GM12875 (cell line): Measurements from ENCODE around the gene KIAA1755.
A peak's percentile ranks its signal among the peaks of the same experiment; 100 is the strongest.

ENCODE experiments used
- H3K4me3 ChIP-seq: one replicate; pipeline ENCODE4 v1.5.1; 2011; ENCODE audit warnings: low read depth, low read length, control low read depth
- TF ChIP-seq, protein P1 (sequence below): IDR thresholded peaks from 2 replicates; pipeline ENCODE4 v1.5.1; 2011; ENCODE audit warnings: low read depth, mild to moderate bottlenecking, control low read depth, inconsistent platforms, low read length, moderate library complexity, borderline replicate concordance; ENCODE audit not compliant: insufficient read depth

The KIAA1755 gene

DNA sequence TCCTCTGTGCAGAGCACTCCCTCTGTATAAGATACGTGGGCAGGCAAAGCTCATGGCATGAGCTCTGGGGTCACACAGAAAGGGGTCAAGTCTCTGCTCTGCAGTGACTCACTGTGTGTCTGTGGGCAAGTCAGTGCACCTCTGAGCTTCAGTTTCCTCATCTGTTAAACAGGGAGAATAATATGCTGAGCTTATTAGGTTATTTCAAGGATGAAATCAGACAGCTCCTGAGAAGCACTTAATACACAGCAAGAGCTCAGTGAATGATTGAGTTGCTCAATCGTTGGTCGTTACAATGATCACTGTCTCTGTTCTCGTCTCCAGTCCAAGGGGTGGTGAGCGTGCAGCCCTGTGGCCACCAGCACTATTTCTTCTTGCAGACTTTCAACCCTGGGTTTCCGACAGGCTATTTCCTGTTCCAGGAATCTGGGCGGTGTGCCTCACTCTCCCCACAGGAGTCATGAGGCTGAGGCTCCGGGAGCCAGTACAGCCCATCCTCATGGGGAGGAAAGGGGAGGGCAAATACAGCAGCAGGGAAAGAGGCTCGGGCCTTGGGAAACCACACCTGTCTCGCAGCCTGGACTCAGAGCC is 28.9 kb downstream of the KIAA1755 start:
- TF ChIP-seq, protein P1, sequence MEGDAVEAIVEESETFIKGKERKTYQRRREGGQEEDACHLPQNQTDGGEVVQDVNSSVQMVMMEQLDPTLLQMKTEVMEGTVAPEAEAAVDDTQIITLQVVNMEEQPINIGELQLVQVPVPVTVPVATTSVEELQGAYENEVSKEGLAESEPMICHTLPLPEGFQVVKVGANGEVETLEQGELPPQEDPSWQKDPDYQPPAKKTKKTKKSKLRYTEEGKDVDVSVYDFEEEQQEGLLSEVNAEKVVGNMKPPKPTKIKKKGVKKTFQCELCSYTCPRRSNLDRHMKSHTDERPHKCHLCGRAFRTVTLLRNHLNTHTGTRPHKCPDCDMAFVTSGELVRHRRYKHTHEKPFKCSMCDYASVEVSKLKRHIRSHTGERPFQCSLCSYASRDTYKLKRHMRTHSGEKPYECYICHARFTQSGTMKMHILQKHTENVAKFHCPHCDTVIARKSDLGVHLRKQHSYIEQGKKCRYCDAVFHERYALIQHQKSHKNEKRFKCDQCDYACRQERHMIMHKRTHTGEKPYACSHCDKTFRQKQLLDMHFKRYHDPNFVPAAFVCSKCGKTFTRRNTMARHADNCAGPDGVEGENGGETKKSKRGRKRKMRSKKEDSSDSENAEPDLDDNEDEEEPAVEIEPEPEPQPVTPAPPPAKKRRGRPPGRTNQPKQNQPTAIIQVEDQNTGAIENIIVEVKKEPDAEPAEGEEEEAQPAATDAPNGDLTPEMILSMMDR = no peak
- no peak overlapping the region for H3K4me3 ChIP-seq

GRCh38 chr20:38230957-38231526 is 29.5 kb downstream of the KIAA1755 start:
- TF ChIP-seq, protein P1 = no peak
- no peak overlapping the region for H3K4me3 ChIP-seq

DNA sequence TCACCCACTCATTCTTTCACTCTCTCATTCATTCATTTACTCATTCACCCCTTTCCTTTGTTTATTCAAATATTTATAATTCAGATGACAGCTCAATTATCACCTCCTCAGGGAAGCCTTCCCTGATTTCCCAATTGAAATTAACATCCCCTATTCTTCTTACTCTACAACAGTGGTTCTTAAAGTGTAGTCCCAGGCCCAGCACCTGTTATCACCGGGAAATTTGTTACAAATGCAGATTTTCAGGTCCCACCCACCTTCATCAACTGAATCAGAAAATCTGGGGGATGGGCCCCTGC is 30.3 kb downstream of the KIAA1755 start:
- no peak overlapping the region for H3K4me3 ChIP-seq
- TF ChIP-seq, protein P1 = no peak

- TF ChIP-seq, protein P1 = peak; percentile 38; the same call in 1 of the 2 replicates
- no peak overlapping the region for H3K4me3 ChIP-seq
These were observed 30.9 kb downstream of the KIAA1755 start for GRCh38 chr20:38229376-38230252.

DNA sequence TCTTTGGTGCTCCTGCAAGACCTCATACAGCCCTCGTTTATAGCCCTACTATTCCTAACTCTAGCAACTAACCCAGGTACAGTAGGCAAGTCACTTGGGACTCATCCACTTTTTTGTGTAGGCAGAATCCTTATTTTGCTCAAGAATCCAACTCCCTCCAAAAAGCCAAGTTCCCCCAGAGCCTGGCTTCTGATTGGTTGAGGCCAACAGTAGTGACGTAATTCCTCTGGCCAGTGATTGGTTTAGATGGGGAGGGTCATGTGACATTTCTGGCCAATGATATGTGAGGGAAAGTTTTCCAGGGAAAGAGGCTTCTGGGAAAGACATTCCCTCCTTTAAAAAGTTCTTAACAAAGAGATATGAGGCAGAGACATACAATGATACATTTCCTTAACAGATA is 32.1 kb downstream of the KIAA1755 start:
- TF ChIP-seq, protein P1 = no peak
- no peak overlapping the region for H3K4me3 ChIP-seq

GRCh38 chr20:38227420-38228360 is 32.8 kb downstream of the KIAA1755 start:
- H3K4me3 ChIP-seq = no peak overlapping the region
- TF ChIP-seq, protein P1 = no peak
